Measurements from ENCODE around the gene TMEM238.

Gene TMEM238

DNA sequence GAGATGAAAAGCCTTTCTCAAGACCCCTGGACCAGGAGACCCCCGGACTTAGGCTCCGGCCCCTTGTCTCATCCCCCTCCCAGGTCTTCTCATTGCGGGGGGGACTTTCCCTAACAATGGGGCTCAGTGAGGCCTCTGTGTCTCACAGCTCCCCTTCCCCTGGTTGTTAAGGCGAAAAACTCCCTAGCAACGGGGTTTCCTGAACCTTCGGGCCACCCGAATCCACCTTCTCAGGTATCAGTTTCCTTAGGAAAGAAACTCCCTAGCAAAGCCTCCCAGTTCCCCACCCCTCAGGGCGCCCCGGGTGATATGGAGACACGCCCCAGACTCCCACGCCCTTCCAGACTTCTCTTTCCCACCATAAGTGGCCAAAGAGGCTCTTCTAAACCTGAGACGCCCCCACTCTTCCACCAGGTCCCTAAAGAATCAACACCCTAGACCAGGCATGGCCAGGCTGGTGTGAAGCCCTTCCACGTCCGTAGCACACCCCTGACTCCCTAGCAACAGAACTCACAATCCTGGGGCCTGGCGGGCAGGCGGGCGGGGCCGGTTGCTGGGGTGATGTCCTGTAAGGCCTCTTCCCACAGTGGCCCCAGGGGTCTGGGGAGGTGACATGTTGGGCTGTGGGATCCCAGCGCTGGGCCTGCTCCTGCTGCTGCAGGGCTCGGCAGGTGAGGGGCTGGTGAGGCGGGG, 7.7 kb downstream of the TMEM238 start, which contains the start of gene TMEM190:
Gene TMEM190, plus strand, starts transcription at position 586 of the 693 bp plus-strand sequence. Its CDS starts 28 bp downstream, at position 614.
- DNase-seq: no peak

DNA sequence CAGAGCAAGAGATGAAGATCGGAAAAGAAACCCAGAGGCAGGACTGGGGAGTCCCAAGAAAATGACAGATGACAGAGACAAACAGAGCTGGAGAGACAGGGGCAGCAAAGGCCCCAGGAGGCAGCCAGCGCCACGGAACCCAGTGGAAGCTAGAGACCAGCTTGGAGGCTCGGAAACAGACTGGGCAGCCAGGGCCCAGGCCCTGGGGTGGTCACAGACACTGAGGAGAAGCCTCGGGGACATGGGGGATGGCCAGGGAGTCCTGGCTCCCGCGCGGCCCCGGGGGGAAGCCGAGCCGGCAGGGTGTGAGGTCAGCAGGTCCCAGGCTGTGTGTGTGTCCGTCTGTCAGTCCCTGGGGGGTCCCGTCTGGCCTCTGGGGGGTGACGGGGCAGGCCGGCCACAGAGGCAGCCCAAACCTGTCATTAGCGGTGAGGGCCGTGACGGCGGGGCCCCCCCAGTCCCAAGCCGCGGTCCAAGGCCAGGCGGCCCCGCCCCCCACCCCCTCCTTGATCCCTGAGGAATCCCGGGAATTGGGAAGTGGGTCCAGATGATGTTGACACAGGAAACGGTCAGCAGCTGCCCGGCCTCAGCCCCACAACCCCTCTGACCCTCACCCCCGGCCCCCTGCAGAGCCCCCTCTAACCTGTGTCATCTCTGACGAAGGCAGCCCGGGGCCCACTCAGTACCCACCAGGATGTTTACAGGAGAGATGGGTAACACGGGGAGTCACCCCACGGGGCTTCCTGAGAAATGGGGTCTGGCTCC, 9.9 kb downstream of the TMEM238 start:
- DNase-seq: no peak

DNA sequence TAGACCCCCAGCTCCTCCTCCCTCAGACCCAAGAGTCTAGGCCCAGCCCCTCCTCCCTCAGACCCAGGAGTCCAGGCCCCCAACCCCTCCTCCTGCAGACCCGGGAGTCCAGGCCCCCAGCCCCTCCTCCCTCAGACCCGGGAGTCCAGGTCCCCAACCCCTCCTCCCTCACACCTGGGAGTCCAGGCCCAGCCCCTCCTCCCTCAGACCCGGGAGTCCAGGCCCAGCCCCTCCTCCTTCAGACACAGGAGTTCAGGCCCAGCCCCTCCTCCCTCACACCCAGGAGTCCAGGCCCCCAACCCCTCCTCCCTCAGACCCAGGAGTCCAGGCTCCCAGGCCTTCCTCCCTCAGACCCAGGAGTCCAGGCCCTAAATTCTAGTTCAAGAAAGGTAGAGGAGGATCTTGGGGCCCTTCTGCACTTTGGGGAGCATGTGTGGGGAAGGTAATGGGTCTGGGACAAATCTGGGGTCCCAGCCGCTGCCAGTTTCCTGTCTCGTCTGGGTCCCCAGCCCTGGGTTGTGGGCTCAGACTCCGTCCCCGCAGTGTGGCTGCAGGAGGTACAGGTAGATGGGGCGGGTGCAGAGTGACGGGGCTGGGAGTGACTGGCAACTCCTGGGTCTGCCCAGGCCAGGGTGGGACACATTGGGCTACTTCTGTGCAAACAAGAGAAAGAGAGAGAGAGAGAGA, 10.6 kb downstream of the TMEM238 start:
- DNase-seq: no peak

DNA sequence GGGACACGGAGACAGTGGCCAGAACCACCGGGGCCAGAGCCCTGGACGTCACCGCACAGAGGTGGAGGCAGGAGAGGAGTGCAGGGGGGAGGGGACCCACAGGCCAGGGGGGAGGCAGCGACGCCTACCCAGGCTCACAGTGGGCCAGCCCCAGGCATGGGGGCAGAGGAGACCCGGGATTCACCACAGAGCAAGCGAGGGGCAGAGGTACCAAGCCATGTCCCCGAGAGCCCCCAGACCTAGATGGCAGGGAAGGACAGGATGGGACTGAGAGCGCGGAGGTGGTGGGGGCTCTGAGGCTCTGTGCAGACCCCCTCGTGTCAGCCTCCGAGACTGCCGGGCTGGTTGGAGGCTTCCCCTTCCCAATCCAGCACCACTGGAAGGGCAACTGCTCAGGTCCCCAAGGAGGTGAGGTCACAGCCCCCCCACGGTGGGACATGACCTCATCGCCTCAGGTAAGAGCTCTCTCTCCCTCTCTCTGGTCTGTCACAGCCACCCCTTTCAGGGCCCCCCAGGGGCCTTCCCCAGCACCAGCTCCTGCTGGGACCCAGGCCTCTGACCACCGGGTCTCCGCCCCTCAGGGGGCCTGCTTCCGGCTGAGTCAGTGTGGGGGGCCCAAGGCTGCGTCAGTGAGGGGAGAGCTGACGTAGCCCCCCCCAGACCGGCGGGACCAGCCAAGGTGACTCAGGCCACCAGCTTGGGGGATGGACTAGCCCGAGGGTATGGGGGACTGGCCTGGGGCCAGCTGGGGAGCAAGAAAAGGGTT, 11.6 kb downstream of the TMEM238 start:
- no peak for DNase-seq

DNA sequence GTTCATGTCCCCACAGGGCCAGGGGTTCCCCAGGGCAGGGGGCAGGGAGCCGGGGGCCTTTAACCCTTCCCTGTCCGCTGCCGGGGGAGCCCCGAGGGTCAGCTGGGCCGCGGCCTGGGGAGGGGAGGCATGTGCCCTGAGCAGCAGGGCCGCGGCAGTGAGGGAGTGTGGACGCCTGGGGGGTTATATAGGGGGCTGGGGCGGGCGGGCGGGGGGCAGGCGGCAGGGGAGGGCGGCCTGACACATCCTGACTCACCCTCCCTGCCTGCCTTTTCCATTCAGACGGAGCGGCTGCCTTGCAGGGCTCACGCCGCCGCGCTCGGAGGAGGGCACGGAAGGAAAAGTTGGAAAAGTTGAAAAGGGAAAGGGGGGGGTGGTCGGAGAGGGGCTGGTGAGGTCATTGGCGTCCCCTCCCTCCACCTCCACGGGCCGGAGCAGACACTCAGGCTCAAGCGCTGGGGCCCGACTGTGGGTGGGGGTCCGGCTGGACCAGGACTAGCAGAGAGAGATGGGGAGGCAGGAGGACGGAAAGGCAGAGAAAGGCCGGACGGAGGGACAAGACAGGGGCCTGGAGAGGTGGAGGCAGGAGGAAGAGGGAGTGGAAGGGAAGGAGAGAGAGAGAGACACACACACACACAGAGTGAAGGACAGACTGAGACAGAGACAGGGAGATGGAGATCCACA, 13.6 kb downstream of the TMEM238 start, which contains the start of gene IL11:
Gene IL11, minus strand, starts transcription at position 159 of the 684 bp plus-strand sequence. Its CDS starts 153 bp downstream, at position 6.
- no peak for DNase-seq

DNA sequence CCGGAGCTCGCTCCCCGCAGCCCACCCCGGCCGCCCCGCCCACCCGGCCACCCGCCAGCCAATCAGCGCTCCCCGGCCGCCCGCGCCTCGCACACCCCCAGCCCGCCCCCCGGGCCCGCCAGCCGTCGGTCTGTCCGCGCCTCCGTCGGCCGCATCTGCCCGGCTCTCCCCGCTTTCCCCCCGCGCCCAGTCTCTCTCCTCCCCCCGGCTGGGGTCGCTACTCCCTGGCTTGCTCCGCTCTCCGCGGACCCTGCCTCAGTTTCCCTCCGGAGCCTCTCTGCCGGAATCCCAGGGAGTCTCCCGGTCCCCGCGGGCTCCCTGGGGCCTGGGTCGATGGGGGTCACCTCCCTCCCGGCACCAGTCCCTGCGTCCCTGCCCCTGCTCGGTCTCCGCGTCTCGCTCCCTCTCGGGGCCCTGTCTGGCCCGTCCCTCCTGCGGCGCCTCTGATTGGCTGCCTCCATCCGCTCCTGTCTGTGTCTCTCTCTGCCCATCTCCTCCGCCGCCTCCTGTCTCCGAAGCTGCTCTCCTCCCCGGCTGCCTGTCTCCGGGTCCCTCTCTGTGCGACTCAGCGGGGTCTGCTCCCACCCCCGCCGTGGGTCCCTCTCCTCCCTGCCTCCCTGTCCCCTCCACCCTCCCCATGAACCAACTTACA, 14.3 kb downstream of the TMEM238 start:
- peak; percentile 48 for DNase-seq

GRCh38 chr19:55368701-55369563, 15.2 kb downstream of the TMEM238 start:
- DNase-seq: no peak

DNA sequence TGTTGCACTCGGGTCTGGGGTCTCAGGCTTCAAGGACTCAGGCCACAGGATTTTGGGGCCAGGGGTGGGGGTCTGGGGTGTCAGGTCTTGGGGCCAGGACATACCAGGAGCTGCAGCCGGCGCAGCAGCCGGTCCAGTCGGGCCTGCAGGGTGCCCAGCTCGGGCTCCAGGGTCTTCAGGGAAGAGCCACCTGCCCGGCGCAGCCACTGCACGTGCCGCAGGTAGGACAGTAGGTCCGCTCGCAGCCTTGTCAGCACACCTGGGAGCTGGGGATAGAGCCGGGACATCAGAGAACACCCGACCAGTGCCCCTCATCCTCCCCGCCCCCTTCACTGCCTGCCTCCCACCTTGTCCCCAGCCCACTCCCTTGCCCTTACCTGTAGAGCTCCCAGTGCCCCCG, 16.0 kb downstream of the TMEM238 start:
- DNase-seq: no peak

DNA sequence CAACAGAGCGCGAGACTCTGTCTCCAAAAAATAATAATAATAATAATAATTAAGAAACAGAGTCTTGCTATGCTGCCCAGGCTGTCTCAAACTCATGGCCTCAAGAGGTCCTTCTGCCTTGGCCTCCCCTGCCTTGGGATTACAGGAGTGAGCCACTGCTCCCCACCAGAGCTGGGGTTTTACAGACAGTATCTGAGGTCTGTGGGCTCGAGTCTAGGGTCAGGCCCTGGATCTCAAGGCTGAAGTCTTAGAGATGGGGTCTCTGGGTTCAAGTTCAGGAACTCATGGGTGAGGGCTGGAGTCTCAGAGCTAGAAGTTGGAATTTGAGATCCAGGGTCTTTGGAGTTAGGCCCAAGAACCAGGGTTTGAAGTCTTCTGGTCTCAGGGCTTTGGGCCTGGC, 17.3 kb downstream of the TMEM238 start:
- no peak for DNase-seq

DNA sequence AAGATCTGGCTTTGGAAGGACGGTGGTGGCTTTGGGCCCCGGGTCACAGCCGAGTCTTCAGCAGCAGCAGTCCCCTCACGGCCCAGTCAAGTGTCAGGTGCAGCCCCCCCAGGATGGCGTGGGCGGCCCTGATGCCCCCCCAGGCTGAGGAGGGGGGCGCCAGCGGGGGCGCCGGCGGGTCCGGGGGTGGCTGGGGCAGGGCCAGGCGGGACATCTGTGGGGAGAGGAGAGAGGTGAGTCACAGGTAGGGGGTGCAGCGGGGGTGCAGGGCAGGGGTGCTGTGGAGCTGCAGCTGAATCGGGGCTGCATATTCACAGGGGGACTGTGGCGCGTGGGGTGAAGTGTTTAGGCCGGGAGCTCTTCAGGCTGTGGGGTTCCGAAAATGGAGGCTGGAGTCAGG, 18.1 kb downstream of the TMEM238 start:
- no peak for DNase-seq

GRCh38 chr19:55365245-55365644, 18.8 kb downstream of the TMEM238 start:
- DNase-seq: no peak

- DNase-seq: no peak
These were observed 20.9 kb downstream of the TMEM238 start, which contains the start of gene GARIN5B for GRCh38 chr19:55362990-55363716. Gene GARIN5B, minus strand, starts transcription at chr19:55363260. Its CDS starts 194 bp downstream, at chr19:55363066.

DNA sequence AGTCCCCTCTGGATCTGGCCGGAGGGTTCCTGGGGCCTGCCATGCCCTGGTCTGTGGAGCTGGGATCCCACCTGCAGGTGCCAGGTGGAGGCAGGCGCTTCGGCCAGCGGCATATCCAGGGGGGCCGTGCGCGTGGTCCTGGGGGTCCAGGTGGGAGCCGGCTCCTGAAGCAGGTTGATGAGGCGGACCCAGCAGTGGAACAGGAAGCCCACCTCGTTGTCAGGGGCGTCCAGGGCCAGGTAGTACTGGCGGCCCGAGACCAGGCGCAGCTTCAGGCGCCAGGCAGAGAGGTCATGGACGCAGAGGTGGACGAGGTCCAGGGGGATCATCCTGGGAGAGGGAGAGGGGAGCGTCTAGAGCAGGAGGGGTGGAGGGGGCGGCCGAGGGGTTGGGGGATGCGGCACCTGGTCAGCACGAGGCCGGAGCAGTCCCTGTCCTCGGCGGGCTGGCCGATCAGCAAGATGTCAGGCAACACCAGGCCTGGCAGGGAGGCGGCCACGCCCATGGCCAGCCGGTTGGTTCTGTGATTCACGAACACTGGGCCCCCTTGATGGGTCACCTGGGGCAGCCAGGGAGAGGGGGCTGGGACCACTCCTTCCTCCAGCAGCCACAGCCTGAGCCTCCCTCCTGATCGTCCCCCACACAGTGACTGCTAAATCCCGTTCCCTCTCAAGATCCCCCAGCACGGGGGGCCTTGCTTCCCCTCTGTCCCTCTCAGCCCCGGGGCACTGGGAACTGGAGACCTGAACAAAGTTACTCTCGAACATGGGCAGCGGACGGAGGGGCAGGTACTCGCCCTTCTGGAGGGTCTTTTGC, 21.7 kb downstream of the TMEM238 start:
- no peak for DNase-seq

- no peak for DNase-seq
These were observed 23.2 kb downstream of the TMEM238 start for GRCh38 chr19:55360902-55361301.

- no peak for DNase-seq
These were observed 24.9 kb downstream of the TMEM238 start for GRCh38 chr19:55358943-55359908.

- DNase-seq: no peak
These were observed 25.6 kb downstream of the TMEM238 start for GRCh38 chr19:55358493-55358892.

- no peak for DNase-seq
These were observed 28.8 kb downstream of the TMEM238 start for GRCh38 chr19:55355213-55355821.

All from CD4-positive, alpha-beta T cell treated with Interleukin-17A for 1 hour (primary cell).